ENCODE measurements around the gene RNF180.

RNF180 gene, protein sequence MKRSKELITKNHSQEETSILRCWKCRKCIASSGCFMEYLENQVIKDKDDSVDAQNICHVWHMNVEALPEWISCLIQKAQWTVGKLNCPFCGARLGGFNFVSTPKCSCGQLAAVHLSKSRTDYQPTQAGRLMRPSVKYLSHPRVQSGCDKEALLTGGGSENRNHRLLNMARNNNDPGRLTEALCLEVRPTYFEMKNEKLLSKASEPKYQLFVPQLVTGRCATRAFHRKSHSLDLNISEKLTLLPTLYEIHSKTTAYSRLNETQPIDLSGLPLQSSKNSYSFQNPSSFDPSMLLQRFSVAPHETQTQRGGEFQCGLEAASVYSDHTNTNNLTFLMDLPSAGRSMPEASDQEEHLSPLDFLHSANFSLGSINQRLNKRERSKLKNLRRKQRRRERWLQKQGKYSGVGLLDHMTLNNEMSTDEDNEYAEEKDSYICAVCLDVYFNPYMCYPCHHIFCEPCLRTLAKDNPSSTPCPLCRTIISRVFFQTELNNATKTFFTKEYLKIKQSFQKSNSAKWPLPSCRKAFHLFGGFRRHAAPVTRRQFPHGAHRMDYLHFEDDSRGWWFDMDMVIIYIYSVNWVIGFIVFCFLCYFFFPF

DNA sequence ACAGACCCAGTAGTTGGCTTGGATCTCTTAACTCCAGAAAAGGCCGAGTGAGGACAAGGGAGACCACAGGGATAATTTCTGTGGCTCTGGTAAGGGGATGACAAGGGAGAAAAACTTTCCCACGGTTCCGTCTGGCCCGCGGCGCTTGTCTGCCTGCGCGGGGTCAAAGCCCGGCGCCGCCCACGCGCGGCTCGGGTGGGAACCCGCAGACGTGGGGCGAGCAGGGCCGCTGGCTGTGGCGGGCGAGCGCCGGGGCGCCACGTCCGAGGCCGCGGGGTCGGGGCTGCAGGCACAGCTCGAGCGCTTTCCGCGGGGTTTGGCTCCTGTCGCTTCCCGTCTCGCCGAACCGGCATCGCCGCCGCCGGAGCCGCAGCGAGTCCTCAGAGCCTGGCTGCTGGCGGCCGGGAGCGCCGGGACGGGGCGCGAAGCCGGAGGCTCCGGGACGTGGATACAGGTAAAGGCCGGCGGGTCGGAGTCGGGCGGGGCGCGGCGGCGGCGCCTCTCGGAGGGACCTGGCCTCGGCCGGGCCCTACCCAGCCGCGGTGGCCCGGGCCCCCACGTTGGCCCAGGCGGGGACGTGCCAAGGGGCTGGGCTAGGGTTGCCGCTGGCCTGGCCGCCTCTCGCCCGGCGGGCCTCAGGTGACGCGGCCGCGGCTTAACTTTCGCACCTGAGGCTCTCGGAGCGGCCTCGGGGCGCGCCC is at the start of gene RNF180:
Gene RNF180, plus strand, starts transcription at position 344 of the 701 bp plus-strand sequence. CDS start 34,965 bp downstream, outside the sequence.
- DNase-seq: peak; percentile 50

DNA sequence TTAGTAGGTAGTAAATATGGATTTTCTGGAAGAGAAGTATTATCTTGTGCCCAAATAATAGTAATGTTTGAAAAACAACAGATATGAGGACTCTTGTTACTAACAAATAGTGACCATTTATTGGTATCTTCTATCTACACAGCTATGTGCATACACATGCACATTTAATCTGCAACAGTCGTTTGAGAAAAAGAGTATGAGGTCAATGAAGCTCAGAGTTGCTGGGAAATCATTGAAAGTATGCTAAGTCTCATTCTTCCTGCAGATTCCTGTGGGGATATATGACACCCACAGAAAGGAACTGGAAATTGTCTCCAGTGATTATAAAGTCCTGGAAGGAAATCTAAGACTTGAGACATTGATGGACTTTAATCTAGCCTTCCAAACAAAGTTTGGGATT is 40.1 kb upstream of the RNF180 start:
- no peak for DNase-seq

DNA sequence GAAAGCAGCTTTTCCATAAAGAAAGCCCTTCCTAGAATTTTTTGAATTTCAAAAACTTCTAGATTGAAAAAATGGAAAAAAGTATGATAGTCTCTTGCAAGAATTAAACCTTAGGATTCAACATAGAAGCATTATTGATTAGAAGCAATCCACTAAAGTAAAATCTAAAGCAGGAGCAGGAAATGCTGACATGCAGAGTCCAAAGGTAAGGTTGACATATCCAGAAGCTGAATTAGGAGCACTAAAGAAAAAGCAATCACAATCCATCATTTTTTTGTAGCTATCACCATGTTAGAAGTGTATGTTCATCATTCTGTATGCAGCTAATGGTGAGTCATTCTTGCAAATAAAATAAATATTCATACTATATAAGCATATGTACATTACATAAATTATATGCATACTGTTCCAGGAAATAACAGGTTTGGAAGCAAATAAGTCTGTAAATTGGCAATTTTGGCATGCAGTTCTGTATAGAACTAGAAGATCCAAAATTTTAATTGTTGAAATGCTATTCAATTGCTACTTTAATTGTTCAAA is 39.4 kb upstream of the RNF180 start:
- no peak for DNase-seq

GRCh38 chr5:64140018-64140417 is 25.6 kb upstream of the RNF180 start:
- DNase-seq: no peak

GRCh38 chr5:64144425-64145215 is 21.0 kb upstream of the RNF180 start:
- no peak for DNase-seq

DNA sequence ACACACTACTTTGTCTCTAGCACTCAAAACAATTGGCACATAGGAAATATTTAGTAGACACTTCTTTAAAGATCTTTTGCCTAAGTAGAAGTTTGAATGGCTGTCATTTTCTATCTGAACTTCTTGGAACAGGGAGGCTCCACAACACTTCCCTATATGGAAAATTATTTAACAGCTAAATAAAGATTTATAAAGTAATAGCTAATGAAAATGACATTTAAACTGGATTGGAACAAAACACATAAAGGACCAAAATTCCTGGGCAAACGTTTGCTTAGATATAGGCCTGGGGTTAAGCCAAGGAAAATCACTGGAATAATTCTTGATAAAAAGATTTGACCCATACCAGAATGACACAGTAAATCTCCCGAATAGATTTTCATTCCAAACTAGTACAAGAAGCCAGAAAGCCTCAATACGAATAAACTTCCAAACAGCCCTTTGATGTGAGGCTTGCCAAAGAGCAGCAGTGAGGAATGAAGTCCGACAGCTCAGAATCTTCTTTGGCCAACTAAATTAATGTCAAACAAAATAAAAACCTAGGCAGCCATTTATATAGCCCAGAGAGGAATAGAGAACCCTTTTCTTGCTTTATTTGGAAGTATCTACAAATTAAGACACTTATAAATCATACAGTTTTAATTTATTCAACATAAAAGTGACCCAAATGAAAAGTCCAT is 20.3 kb upstream of the RNF180 start:
- no peak for DNase-seq

GRCh38 chr5:64147379-64147778 is 18.3 kb upstream of the RNF180 start:
- DNase-seq: no peak

- DNase-seq: peak; percentile 59
These were observed 17.7 kb upstream of the RNF180 start for GRCh38 chr5:64147849-64148441.

- DNase-seq: no peak
These were observed 16.4 kb upstream of the RNF180 start for GRCh38 chr5:64149268-64149667.

- no peak for DNase-seq
These were observed 15.7 kb upstream of the RNF180 start for GRCh38 chr5:64149857-64150521.

GRCh38 chr5:64156261-64156660 is 9.4 kb upstream of the RNF180 start:
- no peak for DNase-seq

DNA sequence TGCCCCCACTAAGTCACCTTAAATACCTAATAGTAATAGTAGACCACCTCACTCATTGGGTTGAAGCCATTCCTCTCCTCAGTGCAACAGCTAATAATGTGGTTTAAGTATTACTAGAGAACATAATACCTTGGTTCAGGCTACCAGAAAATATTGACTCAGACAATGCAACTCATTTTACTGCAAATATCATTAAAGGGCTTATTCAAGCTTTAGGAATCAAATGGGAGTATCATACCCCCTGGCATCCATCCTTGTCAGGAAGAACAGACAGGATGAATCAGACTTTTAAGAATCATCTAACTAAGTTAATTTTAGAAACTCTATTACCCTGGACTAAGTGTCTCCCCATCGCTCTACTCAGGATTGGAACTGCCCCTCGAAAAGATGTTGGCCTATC is 6.8 kb upstream of the RNF180 start:
- DNase-seq: no peak

DNA sequence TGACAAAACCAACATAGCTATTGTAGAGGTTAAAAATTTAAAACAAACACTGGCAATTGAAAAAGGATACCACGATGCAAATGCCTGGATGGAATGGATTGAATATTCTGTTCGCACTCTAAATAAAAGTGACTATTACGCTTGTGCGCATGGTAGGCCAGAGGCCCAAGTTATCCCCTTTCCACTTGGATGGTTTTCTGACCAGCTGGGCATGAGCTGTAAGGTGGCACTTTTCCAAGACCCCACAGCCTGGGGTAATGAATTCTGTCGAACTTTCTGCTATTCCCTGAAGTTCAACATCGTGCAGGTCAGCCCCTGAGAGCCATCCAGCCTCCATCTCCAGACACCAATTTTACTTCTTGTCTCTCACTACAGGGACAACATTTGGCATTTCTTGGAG is 5.4 kb upstream of the RNF180 start:
- no peak for DNase-seq

DNA sequence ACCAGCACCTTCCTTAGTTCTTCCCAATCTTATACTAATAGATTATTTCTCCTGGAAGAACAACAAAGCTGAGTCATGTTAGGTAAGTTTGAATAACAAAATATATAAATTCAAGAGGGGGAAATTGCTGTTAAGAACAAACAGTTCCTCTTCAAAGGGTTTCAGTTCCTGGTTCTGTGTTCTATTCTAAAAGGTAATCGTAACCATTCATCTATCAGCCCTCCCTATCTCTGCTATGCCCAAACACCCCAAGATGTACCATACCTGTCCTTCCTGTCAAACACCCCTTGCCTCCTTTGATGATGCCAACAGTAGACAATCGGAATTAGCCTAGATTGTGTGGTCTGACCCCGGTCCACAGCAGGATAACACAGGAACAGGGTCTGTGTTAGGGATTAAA is 4.2 kb upstream of the RNF180 start:
- no peak for DNase-seq

DNA sequence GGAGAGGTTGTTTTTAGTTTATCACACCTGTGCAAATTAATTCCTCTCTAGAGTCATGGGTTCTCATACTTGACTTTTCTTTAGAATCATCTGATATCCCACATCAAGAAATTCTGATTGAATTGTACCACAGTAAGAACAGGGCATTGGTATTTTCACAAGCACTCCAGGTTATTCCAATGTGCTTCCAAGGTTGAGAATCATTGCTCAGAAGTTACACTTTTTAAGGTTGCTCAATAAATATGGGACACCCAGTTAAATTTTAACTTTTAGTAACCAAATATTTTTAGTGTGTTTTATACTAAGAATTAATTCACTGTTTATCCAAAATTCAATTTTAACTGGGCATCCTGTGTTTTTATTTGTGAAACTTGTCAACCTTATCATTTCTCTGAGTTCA is 2.5 kb upstream of the RNF180 start:
- DNase-seq: no peak

- no peak for DNase-seq
These were observed 1.9 kb upstream of the RNF180 start for GRCh38 chr5:64163746-64164145.

DNA sequence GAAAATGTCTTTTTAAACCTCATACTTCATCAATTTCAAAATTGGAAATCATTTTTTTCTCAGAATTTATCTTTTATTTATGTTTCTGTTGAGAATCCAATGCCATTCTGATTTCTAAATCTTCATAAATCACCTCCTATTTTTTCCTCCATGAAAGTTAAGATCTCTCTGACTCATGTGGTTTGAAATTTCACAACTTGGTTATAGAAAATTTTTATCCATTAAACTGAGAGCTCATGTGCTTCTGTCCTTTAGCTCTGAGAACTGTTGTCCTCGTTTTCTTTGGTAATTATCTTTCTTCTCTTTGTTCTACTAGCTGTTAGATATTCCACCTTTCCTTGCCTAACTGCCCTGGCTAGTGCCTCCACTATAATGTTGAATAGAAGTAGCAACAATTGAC is 1.5 kb upstream of the RNF180 start:
- no peak for DNase-seq

DNA sequence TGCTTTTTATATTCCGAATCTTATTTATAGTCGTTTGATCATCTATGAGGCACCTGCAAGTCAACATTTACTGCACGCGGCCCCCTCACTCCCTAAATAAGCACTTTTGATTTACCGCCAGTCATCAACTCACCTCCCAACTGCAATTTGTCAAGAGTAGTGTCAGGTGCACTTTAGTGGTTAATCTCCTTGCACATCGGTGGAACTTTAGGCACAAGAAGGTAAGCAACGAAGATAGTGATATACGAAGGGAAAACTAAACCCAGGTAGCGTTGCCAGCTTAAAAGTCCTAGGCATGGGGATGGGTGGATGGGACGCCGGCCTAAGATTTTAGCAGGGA is 513 bp upstream of the RNF180 start:
- DNase-seq: no peak

- peak; percentile 18 for DNase-seq
These were observed 737 bp downstream of the RNF180 start for GRCh38 chr5:64166201-64166959.

DNA sequence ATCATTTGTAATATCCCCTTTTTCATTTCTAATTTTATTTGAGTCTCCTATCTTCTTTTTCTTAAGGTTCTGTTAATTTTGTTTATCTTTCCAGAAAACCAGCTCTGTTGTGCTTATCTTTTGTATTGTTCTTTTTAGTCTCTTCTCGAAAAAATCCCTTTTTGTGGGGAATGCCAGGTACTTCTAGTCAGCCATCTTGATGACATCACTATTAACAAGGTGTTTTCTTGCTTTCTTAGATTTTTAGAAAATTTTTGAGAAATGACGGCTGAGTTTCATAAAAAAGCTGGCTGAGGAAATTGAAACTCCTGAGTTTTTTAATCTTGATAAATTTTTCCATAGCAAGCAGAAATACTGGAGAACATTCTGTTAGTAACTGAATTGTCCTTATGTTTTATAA is 10.7 kb downstream of the RNF180 start:
- no peak for DNase-seq

Measured in midbrain (tissue), 1 donor.